NCI-H748 (cell line): ENCODE data around the gene GPBP1.
"Not testable (repeated sequence)": the region's sequence is repeated elsewhere in the genome, so short reads cannot be mapped to it uniquely, and the experiment has no call there.

ENCODE experiments used
- DNase-seq: peaks from one replicate; lab custom pipeline; 2025; ENCODE audit not compliant: unreplicated experiment; lab: John Stamatoyannopoulos, UW

The GPBP1 gene

DNA sequence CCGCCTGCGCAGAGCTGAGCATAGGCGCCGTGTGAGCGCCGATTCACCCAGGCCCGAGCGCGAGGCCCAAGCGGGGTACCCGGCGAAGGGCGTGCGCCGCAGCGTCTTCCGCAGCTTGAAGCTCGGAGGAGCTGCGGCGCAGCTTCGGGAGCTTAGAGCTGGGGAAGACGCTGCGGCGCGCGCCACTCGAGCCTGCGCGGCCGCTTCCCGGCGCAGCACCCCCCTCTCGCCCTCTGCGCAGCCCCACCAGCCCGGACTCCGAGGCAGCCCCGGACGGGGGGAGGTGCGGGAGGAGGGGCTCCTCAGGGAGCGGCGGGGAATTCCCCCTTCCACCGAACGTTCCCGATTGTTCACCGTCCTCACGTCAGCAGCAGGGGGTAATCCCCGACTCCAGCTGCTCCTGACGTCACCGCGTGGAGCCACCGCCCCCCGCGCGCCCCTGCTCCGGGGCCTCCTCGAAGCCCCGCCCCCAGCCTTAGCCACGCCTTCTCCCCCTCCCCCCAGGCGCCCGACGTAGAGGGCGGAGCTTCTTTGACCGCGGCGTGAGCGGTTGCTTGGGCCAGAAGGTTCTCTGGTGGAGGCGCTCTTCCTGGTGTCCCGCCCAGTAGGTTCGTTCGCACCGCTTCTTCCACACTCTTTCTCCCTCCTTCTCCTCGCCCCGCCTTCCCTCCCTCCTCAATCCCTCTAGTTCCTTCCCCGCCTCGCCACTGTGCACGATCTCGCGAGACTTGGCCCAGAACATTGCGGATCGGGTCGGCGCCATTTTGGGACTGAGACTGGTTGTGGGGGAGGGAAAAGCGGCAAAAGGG is at the start of gene GPBP1:
Gene GPBP1, plus strand, starts transcription at position 741 of the 809 bp plus-strand sequence. CDS start 40,072 bp downstream, outside the sequence.
- DNase-seq: peak; percentile 99

DNA sequence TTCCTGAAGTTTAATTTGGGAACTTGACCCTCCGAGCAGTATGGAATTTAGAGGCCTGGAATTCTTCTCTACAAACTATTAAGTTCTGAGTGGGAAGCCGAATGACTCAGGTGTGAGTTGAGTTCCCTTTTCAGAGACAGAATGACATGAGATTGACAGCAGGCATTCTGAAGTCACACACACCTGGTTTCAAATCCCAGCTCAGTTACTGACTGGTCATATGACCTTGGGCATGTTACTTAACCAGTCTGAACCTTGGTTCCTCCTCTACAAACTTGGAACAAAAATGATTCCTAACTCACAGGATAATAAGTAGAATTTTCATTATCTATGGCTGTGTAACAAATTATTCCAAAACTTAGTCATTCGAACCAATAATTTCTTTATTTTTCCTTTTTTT is 45.5 kb upstream of the GPBP1 start:
- no peak for DNase-seq

DNA sequence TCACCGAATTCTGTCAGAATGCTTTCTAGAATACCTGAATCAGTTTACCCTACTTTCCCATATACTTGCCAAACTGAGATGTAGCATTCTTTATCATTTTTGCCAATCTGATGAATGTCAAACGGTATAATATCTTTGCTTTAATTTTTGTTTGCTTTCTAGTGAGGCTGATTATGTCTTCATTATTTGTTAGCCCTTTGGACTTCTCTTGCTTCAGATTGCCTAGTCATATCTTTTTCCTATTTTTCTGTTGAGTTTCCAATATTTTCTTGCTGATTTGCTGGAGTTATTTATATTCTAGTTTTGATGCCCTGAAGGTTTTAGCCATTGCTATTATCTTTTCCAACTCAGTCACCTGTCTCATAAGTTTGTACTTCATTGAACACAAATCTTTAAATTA is 40.3 kb upstream of the GPBP1 start:
- no peak for DNase-seq

DNA sequence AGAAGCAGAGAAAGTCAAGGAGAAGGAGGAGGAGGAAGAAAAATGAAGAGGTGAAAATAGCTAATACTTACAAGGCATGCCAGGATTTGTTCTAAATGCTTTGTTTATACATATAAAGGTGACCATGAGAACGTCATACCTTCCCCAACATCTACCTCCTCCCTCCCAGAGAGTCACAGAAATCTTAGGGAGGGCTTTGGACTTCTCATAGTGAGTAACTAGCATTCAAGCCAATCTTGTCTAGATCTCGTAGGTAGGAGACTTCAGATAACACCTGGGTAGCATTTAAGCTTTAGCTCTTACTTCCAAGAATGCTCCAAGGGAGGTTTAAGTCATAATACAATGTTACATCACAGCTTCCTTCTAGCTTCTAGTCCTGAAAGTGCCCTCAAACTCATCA is 36.5 kb upstream of the GPBP1 start:
- no peak for DNase-seq

DNA sequence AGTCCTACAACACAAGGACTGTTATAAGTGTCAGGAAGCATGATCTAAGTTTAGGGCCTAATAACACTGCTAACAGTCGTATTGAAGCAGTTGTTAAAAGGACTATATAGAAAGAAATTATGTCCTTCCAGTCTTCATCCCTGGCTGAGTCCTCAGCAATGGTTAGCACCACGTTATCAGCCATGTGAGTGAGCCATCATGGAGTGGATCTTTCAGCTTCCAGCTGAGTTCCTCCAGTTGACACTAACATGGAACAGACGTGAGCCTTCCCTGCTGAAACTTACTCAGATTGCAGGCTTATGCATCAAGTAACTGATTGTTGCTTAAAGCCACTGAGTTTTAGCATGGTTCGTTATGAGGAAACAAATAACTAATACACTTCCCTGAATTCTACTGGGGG is 21.5 kb upstream of the GPBP1 start:
- no peak for DNase-seq

GRCh38 chr5:57155033-57155432 is 18.8 kb upstream of the GPBP1 start:
- DNase-seq: no peak

DNA sequence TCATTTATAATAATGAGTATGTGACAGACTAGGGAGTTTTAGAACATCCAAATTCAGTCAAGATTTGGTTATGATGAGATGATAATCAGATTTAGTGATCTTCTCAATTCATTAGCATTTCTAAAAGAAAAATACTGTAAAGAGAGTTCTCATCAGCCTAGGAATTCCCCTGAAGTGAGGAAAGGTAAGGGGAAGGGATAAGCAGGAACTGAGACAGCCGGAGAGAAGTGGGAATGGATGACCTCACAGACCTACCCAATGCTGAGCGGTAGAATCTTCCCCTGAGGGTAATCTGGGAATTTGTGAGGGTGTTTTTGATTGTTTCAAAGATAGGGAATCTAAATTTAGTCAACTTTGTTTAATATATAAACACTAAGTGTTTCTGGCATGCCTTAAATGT is 16.7 kb upstream of the GPBP1 start:
- no peak for DNase-seq

- no peak for DNase-seq
Observed at GRCh38 chr5:57157666-57158065, 16.2 kb upstream of the GPBP1 start.

DNA sequence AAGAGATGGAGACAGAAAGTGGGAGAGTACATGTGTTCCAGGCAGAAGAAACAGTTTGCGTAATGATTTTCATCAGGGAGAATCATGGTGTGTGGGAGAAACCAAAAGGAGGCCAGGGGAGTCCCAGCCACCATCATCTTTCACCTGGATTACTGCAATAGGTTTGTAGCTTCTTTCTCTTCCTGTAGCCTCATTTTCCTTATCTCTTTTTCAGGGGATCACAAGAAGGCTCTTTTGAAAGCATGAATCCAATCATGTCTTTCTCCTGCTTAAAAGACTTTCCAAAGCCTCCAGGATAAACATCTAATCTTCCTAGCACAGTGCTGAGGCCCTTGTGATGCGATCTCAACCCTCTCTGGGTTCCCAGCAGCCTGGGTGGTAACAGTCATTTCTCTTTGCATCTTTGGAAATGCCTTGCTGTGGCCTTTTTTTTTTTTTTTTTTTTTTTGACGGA is 10.3 kb upstream of the GPBP1 start:
- DNase-seq: no peak

DNA sequence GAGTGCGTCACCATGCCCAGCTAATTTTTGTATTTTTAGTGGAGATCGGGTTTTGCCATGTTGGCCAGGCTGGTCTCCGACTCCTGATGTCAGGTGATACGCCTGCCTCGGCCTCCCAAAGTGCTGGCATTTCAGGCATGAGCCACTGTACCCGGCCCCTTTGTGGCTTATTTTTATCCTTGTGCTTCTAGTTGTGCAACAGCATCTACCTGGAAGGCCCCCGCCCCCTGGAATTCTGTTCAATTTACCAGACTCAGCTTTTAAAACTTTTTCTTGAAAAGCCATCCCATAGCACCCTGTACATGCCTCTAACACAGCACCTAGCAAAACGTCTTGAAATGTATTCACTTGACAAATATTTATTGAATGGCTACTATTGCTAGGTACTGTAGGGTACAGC is 9.7 kb upstream of the GPBP1 start:
- DNase-seq: no peak

DNA sequence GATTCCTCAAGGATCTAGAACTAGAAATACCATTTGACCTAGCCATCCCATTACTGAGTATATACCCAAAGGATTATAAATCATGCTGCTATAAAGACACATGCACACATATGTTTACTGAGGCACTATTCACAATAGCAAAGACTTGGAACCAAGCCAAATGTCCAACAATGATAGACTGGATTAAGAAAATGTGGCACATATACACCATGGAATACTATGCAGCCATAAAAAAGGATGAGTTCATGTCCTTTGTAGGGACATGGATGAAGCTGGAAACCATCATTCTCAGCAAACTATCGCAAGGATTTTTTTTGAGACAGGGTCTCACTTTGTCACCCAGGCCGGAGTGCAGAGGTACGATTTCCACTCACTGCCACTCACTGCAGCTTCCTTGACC is 8.7 kb upstream of the GPBP1 start:
- DNase-seq: not testable (repeated sequence)

- no peak for DNase-seq
Observed at GRCh38 chr5:57166276-57166675, 7.6 kb upstream of the GPBP1 start.

- no peak for DNase-seq
Observed at GRCh38 chr5:57167201-57167600, 6.7 kb upstream of the GPBP1 start.

- DNase-seq: not testable (repeated sequence)
Observed at GRCh38 chr5:57170116-57170515, 3.7 kb upstream of the GPBP1 start.

- DNase-seq: peak; percentile 16
Observed at GRCh38 chr5:57171816-57172465, 1.9 kb upstream of the GPBP1 start.

DNA sequence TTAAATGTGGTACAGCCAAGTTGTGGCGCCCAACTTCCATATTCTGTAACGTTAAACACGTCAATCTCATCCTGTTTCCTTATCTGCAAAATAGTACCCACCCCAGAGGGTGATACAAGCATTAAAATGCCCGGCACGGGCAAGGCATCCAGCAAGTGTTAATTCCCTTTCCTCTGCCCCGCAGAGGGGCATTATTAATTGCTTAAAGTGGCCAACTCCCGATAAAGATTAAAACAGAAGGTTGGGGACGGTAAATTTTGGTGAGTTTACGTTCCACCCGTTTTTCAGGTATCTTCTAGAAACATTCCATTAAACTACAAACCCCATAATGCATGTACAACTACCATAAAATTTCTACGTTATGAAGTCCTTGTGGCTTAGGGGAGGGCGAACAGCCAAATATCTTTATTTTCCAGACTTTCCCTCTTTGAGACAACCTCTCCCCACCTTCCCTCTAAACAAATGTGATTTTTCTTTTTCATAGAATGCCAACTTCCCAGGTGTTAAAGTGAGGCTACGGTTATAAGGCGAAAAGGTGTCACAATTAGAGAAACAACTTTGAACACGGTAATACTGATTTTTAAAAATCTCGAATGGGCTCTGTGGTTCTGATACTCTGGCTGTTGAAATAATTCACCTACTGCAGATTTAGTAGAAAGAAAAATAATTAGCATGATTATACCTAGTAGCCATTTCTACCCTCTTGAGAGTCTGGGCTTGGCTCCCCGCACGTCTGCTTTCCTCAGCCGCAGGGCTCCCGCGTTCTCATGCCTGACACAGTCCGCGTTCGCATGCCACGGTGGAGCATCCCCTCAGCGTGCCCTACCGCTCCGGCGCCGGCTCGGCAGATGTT is 1.2 kb upstream of the GPBP1 start:
- DNase-seq: peak; percentile 38

DNA sequence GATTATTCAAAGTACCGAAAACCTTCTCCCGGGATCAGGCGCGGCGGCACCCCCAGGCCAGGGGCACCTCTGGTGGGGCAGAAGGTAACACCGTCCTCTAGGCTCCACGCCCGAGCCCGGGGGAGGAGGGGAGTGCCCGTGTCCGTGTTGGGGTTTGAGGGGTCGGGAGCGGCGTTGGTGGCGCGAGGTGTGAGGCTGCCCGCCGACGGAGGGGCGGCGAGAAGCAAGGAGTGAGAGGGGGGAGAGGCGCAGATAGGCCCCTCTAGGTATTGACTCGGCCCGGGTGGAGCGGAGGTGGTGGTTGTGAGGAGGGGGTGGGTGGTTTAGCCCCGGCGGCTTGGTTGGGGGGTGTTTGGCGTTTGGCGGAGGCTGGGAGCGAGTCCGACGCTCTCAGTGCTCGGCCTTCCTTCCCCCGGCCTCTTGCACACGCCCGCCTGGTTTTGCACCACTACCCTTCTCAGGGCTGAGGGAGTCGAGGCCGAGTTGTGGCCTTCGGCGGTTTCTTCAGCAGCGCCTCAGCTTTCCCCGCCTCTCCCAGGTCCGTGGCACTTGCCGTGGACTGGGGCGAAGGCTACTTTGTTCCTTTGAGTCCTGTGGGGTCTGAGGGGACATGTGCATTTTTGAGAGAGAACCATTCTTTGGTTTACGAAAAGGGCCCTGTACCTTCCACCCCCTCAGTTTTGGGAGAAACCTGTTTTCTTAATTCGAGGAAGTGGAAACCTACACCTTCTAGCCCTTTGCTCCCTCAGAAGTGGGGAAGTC is 450 bp downstream of the GPBP1 start:
- DNase-seq: peak; percentile 74

GRCh38 chr5:57174890-57175510 is 1.1 kb downstream of the GPBP1 start:
- peak; percentile 38 for DNase-seq

- DNase-seq: peak; percentile 15
Observed at GRCh38 chr5:57175551-57176309, 1.9 kb downstream of the GPBP1 start.
